Measurements from ENCODE around the gene LDHAL6B.

Gene LDHAL6B

GRCh38 chr15:59177317-59177660 lies 29.4 kb upstream of the LDHAL6B start:
- DNase-seq (ENCODE audit: low spot score), result no peak

DNA sequence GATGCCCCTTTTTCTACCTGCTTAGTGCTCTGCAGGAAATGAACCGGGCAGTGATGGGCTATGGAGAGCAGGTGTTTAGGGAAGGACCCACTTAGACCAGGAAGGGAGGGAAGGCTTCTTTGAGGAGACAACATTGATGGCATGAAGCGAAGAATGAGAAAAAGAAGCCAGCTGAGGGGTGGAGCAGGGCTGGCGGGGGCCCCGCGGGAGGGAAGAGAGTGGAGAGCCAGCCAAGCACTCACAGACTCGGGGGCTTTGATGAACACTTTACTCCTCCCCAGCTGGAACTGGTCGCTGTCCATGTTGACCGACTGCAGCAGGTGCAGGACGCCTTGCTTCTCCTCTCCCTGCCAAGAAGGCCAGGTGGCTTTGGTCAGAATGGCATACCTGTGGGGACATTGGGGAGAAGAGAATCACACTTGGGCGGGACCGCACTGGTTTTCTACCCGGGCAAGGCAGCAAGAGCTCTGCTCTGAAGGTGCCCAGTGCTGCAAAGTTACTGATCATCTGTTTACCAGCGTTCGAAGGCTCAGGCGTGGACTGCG lies 28.4 kb upstream of the LDHAL6B start:
- no peak for DNase-seq (ENCODE audit: low spot score)

- no peak for DNase-seq (ENCODE audit: low spot score)
These were observed 26.9 kb upstream of the LDHAL6B start for GRCh38 chr15:59179717-59180116.

DNA sequence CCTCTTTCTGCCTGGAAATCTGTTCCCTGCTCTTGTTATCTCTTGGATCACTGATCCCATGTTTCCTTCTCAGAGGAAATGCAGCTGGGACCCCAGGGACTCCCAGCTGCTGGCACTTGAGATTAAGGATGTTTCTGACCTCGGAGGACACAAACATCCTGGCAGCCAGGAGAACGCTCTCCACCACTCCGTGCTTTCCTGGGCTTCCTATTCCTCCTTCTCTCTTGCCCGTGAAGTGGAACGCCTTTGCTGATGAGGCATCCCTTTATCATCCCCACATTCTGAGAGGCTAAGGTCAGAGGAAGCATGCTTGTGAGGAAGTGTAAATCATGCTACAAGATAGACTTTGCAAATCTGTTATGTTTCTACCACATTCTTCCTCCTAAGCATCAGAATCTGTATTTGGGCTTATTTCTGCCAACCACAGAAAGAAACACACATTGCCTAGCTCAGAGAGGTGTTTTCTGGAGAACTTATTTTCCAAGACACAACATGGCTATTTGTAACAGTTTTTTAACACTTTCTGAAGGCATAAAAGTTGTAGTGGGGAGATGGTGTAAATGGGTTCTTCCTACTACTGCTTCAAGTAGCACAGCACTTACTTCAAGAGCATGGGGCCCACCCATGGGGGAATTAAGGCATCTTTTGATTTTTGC lies 25.6 kb upstream of the LDHAL6B start:
- DNase-seq (ENCODE audit: low spot score), result peak; percentile 20

- peak; percentile 21 for DNase-seq (ENCODE audit: low spot score)
These were observed 20.9 kb upstream of the LDHAL6B start for GRCh38 chr15:59185725-59186124.

DNA sequence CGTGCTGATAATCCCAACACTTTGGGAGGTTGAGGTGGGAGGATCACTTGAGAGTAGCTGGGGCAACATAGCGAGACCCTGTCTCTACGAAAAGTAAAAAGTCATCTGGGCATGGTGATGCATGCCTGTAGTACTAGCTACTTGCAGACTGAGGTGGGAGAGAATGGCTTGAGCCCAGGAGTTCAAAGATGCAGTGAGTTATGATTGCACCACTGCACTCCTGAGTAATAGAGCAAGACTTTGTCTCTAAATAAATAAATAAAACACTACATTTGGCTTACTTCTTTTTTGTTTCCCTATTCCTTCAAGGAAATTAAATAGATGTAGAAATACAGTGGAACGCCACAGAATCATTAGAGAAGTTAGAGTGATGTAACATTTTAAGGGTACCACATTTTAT lies 20.1 kb upstream of the LDHAL6B start:
- DNase-seq (ENCODE audit: low spot score), result no peak

DNA sequence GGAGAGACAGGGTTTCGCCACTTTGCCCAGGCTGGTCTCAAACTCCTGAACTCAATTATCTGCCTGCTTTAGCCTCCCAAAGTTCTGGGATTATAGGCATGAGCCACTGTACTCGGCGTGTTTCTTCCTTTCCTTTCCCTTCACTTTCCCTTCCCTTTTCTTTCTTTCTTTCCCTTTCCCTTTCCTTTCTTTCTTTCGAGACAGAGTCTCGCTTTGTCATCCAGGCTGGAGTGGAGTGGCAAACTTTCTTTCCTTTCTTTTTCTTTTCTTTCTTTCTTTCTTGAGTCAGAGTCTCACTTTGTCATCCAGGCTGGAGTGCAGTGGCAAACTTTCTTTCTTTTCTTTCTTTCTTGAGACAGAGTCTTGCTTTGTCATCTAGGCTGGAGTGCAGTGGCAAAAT lies 17.4 kb upstream of the LDHAL6B start:
- no peak for DNase-seq (ENCODE audit: low spot score)

GRCh38 chr15:59190291-59190690 lies 16.4 kb upstream of the LDHAL6B start:
- no peak for DNase-seq (ENCODE audit: low spot score)

DNA sequence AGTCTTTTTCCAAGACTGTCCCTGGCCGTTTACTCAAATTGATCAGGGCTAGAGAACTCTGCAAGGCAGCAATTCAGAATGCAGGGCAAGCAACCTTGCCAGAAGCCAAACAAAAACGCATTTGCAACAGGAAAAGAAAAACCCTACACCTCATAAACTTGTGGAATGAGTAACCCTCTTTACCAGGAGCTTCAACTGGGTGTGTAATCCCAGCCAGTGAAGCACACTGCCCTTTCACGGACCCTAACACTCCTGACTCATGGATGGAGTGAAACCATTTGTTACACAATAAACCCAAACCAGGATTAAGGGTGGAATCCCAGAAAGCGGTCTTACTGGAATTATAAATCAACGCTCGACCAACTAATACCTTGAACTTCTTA lies 14.8 kb upstream of the LDHAL6B start:
- DNase-seq (ENCODE audit: low spot score), result peak; percentile 76

DNA sequence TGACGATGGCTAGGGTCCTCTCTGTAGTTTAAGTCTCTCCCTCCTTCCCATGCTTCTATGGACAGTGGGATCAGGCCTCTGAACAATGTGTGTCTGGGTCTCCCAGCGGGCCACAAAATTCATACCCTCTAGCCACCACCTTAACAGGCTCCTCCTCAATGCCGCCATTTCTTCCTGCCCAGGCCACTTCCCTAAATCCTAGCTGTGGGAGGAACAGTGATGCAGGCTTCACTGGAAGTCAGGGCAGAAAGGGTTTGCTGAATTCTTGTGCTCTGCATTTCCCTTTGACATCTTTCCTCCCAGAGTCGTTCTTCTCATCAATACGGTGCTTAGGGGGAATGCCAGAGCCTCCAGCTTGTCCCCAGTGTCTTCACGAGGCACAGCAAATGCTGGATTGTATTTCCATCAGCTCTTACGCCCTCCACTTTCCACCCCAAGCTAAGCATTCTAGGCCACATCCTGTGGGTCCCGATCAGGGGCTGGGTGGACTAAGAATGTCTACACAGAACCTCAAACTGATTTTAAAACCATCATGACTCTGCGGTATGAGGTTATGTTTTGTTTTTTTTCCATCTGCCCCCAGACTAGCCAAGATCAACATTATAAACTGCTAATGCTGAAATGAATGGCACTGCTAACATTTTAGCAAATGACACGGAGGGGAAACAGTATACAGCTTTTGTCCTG lies 11.9 kb upstream of the LDHAL6B start:
- DNase-seq (ENCODE audit: low spot score), result no peak

DNA sequence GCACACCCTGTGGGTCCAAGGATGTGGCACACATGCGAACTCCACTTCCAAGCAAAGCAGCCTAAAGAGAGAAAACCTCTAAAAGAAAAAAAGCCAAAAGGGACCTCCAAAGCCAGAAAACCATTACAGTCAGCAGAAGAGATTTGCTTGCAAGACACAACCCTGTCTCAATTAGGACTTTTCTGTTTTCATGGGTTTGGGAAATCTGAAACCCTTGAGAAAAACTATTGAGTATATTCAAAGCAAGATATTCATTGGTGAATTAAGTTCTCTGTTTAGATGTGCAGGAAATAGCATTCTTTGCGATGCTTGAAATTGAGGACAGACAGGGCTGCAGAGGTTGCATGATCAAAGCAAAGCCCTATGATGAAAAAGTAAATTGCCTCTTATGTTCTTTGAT lies 10.2 kb upstream of the LDHAL6B start:
- DNase-seq (ENCODE audit: low spot score), result no peak

GRCh38 chr15:59197454-59197853 lies 9.2 kb upstream of the LDHAL6B start:
- DNase-seq (ENCODE audit: low spot score), result no peak

DNA sequence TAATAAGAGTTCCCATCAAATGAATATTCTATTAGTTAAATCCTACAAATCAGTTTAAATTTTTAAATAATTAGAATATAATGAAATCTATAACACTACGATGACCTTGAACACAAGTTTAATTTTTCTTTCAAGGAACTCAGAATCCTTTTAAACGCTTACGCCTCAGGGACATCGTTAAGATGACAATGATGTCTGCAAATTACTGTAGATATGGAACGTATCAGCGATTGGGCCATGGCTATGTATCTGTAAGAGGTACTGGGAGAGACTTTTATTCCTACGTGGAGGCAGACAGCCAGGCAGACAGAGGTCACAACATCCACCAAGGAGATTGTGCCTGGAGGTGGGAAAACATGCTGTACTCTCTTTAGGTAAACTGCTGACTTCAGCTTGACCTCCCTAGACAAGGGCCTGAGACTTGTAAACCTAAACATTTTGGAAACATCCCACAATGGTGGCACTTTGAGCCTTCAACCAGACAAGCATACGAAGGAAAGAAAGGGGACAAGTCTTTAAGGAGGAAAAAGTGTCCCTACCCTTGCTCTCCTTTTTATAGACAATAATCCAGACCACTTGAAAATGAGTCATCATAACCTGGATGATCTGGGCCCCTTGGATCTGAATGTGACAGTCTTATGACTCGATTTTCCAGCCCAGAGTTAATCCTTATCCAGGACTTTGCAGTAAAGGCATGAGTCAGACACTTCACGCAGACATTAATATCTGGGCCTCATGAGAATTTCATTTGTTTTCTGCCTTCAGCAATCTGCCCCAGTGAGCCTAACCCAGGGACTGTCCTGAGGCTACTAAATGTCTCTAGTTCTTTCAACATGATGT lies 6.8 kb upstream of the LDHAL6B start:
- peak; percentile 57 for DNase-seq (ENCODE audit: low spot score)

DNA sequence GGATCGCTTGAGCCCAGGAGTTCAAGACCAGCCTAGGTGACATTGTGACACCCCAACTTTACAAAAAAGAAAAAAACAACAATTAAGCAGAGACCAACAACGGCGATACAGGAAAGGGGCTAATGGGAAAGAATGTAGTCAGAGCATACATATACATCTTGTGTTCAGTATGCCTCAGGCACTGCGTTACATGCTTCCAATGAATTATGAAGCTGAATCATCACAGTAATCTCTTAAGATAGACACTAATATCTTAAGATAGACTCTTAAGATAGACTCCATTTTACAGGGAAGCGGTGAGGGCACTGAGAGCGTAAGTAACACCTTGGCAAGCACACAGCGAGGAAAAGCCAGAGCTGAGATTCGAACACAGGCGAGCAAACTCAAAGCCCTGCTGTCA lies 6.1 kb upstream of the LDHAL6B start:
- DNase-seq (ENCODE audit: low spot score), result no peak

DNA sequence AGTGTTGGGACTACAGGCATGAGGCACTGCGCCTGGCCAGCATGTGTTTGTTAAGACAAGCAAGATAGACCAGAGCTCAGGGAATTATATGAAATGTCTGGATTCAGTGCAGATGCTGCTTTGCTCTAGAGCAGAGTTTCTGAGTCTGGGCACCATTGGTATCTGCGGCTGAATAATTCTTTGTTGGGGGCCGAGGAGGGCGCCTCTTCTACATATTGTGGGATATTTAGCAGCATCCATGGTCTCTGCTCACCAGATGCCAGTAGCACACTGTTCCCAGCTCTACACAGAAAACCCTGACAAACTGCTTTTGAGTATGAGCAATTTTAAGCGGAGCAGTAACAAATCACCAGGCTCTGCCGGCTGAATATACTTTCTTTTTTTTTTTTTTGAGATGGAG lies 3.6 kb upstream of the LDHAL6B start:
- no peak for DNase-seq (ENCODE audit: low spot score)

DNA sequence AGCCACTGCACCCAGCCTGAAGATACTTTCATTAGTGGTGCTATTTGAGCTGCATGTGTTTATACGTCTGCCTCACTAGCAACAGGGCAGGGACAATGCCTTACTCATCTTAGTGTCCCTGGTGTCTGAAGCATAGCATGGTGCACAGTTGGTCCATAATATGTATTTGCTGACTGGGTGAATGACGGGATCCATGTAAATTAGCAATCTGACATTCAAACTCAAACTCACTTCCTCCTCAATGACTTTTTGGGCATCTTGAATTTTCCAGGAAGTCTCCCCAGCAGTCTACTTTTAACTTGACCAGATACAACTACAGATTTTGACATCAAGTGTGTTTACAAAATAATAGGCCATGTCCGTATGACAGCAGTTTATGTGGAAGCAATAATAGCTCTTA lies 3.0 kb upstream of the LDHAL6B start:
- no peak for DNase-seq (ENCODE audit: low spot score)

GRCh38 chr15:59205839-59206622 lies 612 bp upstream of the LDHAL6B start:
- DNase-seq (ENCODE audit: low spot score), result no peak

DNA sequence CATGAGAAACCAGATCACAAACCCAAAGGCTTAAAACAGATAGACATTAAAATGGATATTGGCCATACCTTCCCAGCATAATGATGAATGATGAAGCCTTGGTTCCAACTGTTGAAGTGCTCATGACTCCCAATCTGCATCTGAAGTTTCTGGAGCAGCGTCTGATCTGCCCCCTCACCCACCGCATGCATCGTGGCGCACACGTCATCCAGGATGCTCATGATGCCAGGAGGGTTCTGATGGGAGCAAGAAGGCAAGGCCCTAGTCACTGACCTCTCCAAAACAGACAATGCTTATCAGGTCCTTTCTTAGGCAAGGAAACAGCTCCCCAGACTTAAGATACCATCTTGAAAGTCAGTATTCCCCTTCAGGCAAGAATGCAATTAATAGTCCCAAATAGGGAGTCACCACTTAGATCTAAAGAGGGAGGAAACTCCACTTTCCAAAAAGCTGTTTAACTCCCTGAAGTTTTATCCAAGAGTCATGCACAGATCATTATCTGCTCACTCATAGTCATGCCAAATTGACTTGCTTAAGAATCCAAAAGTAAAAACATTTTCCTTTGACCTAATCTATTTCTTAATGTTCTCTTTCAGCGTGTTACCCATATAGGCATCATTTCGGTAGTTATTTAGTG lies 2.1 kb downstream of the LDHAL6B start:
- no peak for DNase-seq (ENCODE audit: low spot score)

DNA sequence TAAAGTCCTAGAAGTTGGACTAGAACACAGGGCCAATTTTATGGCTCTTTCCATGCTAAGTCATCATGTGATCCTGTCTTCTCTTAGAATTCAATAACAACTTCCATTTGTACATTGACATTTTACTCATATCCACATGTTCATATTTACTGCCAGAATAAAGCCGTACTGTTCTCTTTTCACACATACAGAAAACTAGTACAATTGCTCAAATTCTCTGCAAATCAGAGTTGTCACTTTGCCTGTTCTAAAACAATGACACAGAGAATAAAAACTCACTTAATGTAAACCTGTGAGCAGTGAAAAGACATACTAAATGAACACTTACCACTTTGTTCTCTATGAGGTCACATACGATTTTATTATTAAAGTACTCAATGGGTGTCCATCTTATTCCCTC lies 3.5 kb downstream of the LDHAL6B start:
- no peak for DNase-seq (ENCODE audit: low spot score)

DNA sequence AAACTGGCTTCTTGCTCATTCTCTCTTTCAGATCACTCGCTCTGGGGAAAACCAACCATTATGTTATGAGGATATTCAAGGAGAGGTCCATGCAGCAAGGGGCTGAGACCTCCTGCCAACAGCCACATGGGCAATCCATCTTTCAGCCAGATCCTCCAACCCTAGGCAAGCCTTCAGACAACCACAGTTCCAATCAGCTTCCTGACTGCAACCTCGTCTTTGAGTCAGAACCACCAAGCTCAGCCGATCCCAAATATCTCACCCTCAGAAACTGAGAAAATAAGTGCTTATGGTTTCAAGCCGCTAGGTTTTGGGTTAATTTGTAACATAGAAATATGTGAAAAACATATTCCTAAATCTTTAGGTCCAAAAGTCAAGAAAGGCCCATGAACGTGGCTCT lies 10.3 kb downstream of the LDHAL6B start:
- DNase-seq (ENCODE audit: low spot score), result no peak

- DNase-seq (ENCODE audit: low spot score), result no peak
These were observed 11.3 kb downstream of the LDHAL6B start for GRCh38 chr15:59217876-59218498.

All from RKO (cell line).